HEK293 (cell line): Measurements from ENCODE around the gene RTN4RL2.

Experiments used
- CTCF ChIA-PET: fragments of 350-600 bp; formaldehyde crosslinking; extraction: SDS; loops from one replicate; lab custom pipeline; 2021; ENCODE audit warnings: antibody characterized with exemption; lab: Yijun Ruan, JAX
- POLR2A ChIA-PET: fragments of 300-600 bp; formaldehyde crosslinking; extraction: SDS; loops from one replicate; lab custom pipeline; 2020; ENCODE audit warnings: antibody characterized with exemption, inconsistent platforms; lab: Yijun Ruan, JAX
- H3K27ac ChIP-seq: fragments of 200-500 bp; sonication (Bioruptor generic); 2 replicates; pipeline ENCODE4 v1.5.1; 2014; ENCODE audit warnings: low read depth, low read length, control low read depth, inconsistent platforms; ENCODE audit errors: extremely low read depth
- H3K36me3 ChIP-seq, 2 experiments: fragments of 200-500 bp in 1 of 2; sonication (Bioruptor generic) in 1 of 2; 1 replicate in 1 of 2; 2 replicates in 1 of 2; pipeline ENCODE4 v1.5.1; 2014 to 2017; ENCODE audit warnings: inconsistent platforms in 2 of 2, low read length in 2 of 2; ENCODE audit not compliant: control insufficient read depth in 2 of 2, insufficient read depth in 1 of 2
- H3K4me1 ChIP-seq: fragments of 200-500 bp; sonication (Bioruptor generic); 2 replicates; pipeline ENCODE4 v1.5.1; 2014; ENCODE audit warnings: mild to moderate bottlenecking, low read length, inconsistent platforms; ENCODE audit not compliant: control insufficient read depth, insufficient read depth
- H3K4me3 ChIP-seq: 2 replicates; pipeline ENCODE4 v1.5.1; 2011; ENCODE audit warnings: low read depth, mild to moderate bottlenecking, control low read depth, low read length, moderate library complexity
- H3K9me3 ChIP-seq: fragments of 200-500 bp; sonication (Bioruptor generic); 2 replicates; pipeline ENCODE4 v1.5.1; 2014; ENCODE audit warnings: low read depth, low read length, inconsistent platforms; ENCODE audit not compliant: control insufficient read depth, insufficient read depth
- BCL11B ChIP-seq: fragments of 450-650 bp; formaldehyde crosslinking; IDR thresholded peaks from 2 replicates; pipeline ENCODE4 v1.5.1; 2016; ENCODE audit warnings: low read depth, missing biosample characterization, missing genetic modification characterization
- IKZF3 ChIP-seq: fragments of 450-650 bp; IDR thresholded peaks from 2 replicates; pipeline ENCODE4 v1.5.0; 2018; ENCODE audit warnings: missing biosample characterization, mild to moderate bottlenecking, missing genetic modification characterization, moderate library complexity
- KLF16 ChIP-seq: fragments of 450-650 bp; formaldehyde crosslinking; IDR thresholded peaks from 2 replicates; pipeline ENCODE4 v1.5.1; 2017; ENCODE audit warnings: missing biosample characterization, missing genetic modification characterization
- SP2 ChIP-seq: fragments of 450-650 bp; formaldehyde crosslinking; IDR thresholded peaks from 2 replicates; pipeline ENCODE4 v1.5.1; 2016; ENCODE audit warnings: missing biosample characterization, missing genetic modification characterization
- ZFP3 ChIP-seq: fragments of 450-650 bp; formaldehyde crosslinking; IDR thresholded peaks from 2 replicates; pipeline ENCODE4 v1.5.1; 2016; ENCODE audit warnings: low read depth, missing biosample characterization, missing genetic modification characterization
- ZNF133 ChIP-seq: fragments of 450-650 bp; formaldehyde crosslinking; IDR thresholded peaks from 2 replicates; pipeline ENCODE4 v1.5.1; 2016; ENCODE audit warnings: missing biosample characterization, missing genetic modification characterization
- ZNF341 ChIP-seq: fragments of 450-650 bp; formaldehyde crosslinking; IDR thresholded peaks from 2 replicates; pipeline ENCODE4; 2016; ENCODE audit warnings: low read depth, missing biosample characterization, missing genetic modification characterization
- ZNF394 ChIP-seq: fragments of 450-650 bp; formaldehyde crosslinking; IDR thresholded peaks from 2 replicates; pipeline ENCODE4 v1.5.1; 2016; ENCODE audit warnings: missing biosample characterization, missing genetic modification characterization, mild to moderate bottlenecking, moderate library complexity, borderline replicate concordance
- ZNF433 ChIP-seq: fragments of 450-650 bp; formaldehyde crosslinking; IDR thresholded peaks from 2 replicates; pipeline ENCODE4 v1.5.1; 2016; ENCODE audit warnings: missing biosample characterization, missing genetic modification characterization, low read depth
- ZNF473 ChIP-seq: fragments of 450-650 bp; formaldehyde crosslinking; IDR thresholded peaks from 2 replicates; pipeline ENCODE4 v1.5.1; 2017; ENCODE audit warnings: missing biosample characterization, missing genetic modification characterization
- ZNF48 ChIP-seq: fragments of 450-650 bp; formaldehyde crosslinking; IDR thresholded peaks from 2 replicates; pipeline ENCODE4 v1.5.1; 2016; ENCODE audit warnings: missing biosample characterization, missing genetic modification characterization
- ZNF624 ChIP-seq: fragments of 450-650 bp; formaldehyde crosslinking; IDR thresholded peaks from 2 replicates; pipeline ENCODE4 v1.5.1; 2017; ENCODE audit warnings: missing biosample characterization, missing genetic modification characterization
- ZNF639 ChIP-seq: fragments of 450-650 bp; formaldehyde crosslinking; IDR thresholded peaks from 2 replicates; pipeline ENCODE4 v1.5.1; 2016; ENCODE audit warnings: missing biosample characterization, missing genetic modification characterization
- ZNF768 ChIP-seq: fragments of 450-650 bp; formaldehyde crosslinking; IDR thresholded peaks from 2 replicates; pipeline ENCODE4 v1.5.1; 2018; ENCODE audit warnings: missing biosample characterization, mild to moderate bottlenecking, missing genetic modification characterization
- ZSCAN23 ChIP-seq: fragments of 450-650 bp; formaldehyde crosslinking; IDR thresholded peaks from 2 replicates; pipeline ENCODE4 v1.5.1; 2016; ENCODE audit warnings: missing biosample characterization, missing genetic modification characterization
- TF ChIP-seq, protein P1 (sequence below): fragments of 450-650 bp; formaldehyde crosslinking; IDR thresholded peaks from 2 replicates; pipeline ENCODE4 v1.5.1; 2016; ENCODE audit warnings: missing biosample characterization, missing genetic modification characterization, low read depth

Gene RTN4RL2

DNA sequence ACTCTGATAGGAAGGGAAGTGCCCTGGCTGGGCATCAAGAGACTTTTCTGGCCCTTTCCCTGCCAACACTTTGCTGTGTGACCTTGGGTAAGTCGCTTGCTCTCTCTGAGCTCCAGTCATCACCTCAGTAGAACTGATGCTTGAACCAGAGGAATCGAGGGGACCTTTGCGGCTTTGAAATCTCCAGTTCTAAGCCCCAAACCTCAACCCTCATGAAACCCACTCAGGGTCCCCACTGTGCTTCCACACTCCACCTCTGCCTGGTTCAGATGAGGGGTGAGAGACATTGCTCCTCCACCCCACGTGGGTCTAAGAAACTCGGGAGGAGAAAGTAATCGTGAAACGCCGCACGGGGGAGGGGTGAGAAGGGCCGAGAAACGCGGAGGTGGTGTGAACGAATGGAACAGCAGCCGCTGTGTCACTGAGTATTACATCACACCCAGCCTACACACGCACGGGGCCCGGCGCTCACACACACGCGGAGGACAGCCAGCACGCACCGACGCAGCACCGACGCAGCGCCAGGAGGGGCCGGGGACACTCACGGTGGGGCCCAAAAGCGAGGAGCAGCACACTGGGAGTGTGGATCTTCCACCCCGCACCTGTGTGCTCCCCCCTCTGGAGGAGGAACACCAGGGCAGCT lies 4.3 kb downstream of the RTN4RL2 start:
- no peaks in the 10 kb centered on the region for H3K4me1 ChIP-seq
- peak; percentile 59 for TF ChIP-seq ZNF341 (tag by site-specific recombination)
- TF ChIP-seq, protein P1, sequence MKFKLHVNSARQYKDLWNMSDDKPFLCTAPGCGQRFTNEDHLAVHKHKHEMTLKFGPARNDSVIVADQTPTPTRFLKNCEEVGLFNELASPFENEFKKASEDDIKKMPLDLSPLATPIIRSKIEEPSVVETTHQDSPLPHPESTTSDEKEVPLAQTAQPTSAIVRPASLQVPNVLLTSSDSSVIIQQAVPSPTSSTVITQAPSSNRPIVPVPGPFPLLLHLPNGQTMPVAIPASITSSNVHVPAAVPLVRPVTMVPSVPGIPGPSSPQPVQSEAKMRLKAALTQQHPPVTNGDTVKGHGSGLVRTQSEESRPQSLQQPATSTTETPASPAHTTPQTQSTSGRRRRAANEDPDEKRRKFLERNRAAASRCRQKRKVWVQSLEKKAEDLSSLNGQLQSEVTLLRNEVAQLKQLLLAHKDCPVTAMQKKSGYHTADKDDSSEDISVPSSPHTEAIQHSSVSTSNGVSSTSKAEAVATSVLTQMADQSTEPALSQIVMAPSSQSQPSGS (tag by site-specific recombination): no peak
- peak; percentile 59; the same call in 1 of the 2 replicates for TF ChIP-seq ZNF768 (tag by site-specific recombination)
- TF ChIP-seq ZNF48 (tag by site-specific recombination): no peak
- H3K27ac ChIP-seq: no peak overlapping the region
- H3K9me3 ChIP-seq: no peaks in the 10 kb centered on the region
- ChIA-PET CTCF (interaction anchor here (1.0 to 9.0 kb wide), 2 partner anchors 18 to 61 kb away, joined by 5 to 191 read pairs; partner anchors contain the start of gene TIMM10), POLR2A (interaction anchor here (0.9 kb wide), 1 partner anchor 10 kb away, joined by 3 read pairs; no protein-coding TSS in a partner anchor)
- H3K36me3 ChIP-seq: peaks cover 0 to 22% of the 10 kb centered on the region in 2 experiments; a peak in 1 of 3 replicates
- H3K4me3 ChIP-seq: no peak overlapping the region

DNA sequence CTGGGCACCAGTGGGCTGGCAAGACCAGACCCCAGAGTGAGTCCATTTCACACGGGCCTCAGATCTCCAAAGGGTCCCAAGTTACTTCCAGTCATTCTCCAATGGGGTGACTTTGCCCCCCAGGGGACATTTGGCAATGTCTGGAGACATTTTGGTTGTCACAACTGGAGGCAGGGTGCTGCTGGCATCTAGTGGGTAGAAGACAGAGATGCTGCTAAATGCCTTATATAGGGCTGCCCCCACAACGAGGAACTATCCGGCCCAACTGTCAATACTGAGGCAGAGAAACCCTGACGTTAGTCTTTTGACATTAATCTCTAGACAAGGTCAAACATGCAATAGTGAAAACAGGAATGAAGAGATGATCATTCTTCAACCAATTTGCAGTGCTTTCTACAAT lies 6.4 kb downstream of the RTN4RL2 start:
- ChIA-PET CTCF (no interaction called here), POLR2A (no interaction called here)
- no peaks in the 10 kb centered on the region for H3K4me1 ChIP-seq
- no peaks in the 10 kb centered on the region for H3K9me3 ChIP-seq
- peaks cover 0 to 29% of the 10 kb centered on the region in 2 experiments; a peak in 1 of 3 replicates for H3K36me3 ChIP-seq
- TF ChIP-seq KLF16 (no peak), ZFP3 (tag by site-specific recombination) (no peak), SP2 (tag by site-specific recombination) (no peak), ZNF624 (tag by site-specific recombination) (no peak), ZNF394 (tag by site-specific recombination) (no peak), ZNF433 (tag by site-specific recombination) (no peak), ZNF133 (no peak)
- no peak overlapping the region for H3K27ac ChIP-seq
- no peak overlapping the region for H3K4me3 ChIP-seq

DNA sequence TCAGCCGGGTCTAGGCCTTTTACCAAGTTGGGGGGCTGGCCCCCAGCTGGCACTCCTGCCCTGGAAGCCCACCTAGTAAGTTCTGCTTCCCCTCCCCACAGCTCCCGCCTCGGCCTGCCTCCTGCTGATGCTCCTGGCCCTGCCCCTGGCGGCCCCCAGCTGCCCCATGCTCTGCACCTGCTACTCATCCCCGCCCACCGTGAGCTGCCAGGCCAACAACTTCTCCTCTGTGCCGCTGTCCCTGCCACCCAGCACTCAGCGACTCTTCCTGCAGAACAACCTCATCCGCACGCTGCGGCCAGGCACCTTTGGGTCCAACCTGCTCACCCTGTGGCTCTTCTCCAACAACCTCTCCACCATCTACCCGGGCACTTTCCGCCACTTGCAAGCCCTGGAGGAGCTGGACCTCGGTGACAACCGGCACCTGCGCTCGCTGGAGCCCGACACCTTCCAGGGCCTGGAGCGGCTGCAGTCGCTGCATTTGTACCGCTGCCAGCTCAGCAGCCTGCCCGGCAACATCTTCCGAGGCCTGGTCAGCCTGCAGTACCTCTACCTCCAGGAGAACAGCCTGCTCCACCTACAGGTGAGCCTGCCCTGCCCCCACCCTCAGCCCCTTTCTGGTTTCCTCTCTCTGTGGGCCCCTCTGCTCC lies 7.3 kb downstream of the RTN4RL2 start:
- H3K9me3 ChIP-seq: no peaks in the 10 kb centered on the region
- H3K27ac ChIP-seq: no peak overlapping the region
- no peak overlapping the region for H3K4me3 ChIP-seq
- no peak for TF ChIP-seq ZSCAN23 (tag by site-specific recombination)
- TF ChIP-seq BCL11B (tag by site-specific recombination): no peak
- TF ChIP-seq ZNF639 (tag by site-specific recombination): no peak
- TF ChIP-seq ZNF473 (tag by site-specific recombination): no peak
- TF ChIP-seq IKZF3 (tag by site-specific recombination): no peak
- no peaks in the 10 kb centered on the region for H3K4me1 ChIP-seq
- ChIA-PET POLR2A (no interaction called here), CTCF (interaction anchor here (1.0 kb wide), 1 partner anchor 12 kb away, joined by 3 read pairs; no protein-coding TSS in a partner anchor)
- peaks cover 0 to 33% of the 10 kb centered on the region in 2 experiments; a peak in 1 of 3 replicates for H3K36me3 ChIP-seq
